Lower lobe of right lung (tissue), 2 donors: ENCODE data around the gene VASP. TPM values are rescaled to one million over a fixed set of nuclear protein-coding genes. Genes with fewer than 3 reads are reported as not detected.
A peak's percentile ranks its signal among the peaks of the same experiment; 100 is the strongest.

ENCODE experiments used
- ATAC-seq, 2 donors: fragments of 200-7000 bp; cut with Tn5 transposase; one replicate each; pipeline ENCODE4 v1.9.1; 2020 to 2022; ENCODE audit warnings: mild to moderate bottlenecking in 2 of 2, moderate library complexity in 2 of 2
- DNase-seq: peaks from one replicate; pipeline ENCODE4 v3.0.0-alpha.2; 2020
- H3K27ac ChIP-seq: fragments of 200-600 bp; one replicate; pipeline ENCODE4 v1.8.0; 2022
- H3K27me3 ChIP-seq: fragments of 200-600 bp; one replicate; pipeline ENCODE4 v1.8.0; 2022; ENCODE audit warnings: low read depth
- H3K36me3 ChIP-seq: fragments of 200-600 bp; one replicate; pipeline ENCODE4 v1.8.0; 2022; ENCODE audit warnings: mild to moderate bottlenecking
- H3K4me1 ChIP-seq: fragments of 200-600 bp; one replicate; pipeline ENCODE4 v1.8.0; 2022
- H3K4me3 ChIP-seq: fragments of 200-600 bp; one replicate; pipeline ENCODE4 v1.8.0; 2022; ENCODE audit warnings: mild to moderate bottlenecking
- H3K9me3 ChIP-seq: fragments of 200-600 bp; one replicate; pipeline ENCODE4 v1.8.0; 2022
- intact Hi-C: fragments of 100-400 bp; cut with DNase I; formaldehyde crosslinking; loops from one replicate; pipeline ENCODE4 v1.11.0; 2022
- long read RNA-seq: library from polyadenylated mRNA; unstranded; transcript quantifications from one replicate; pipeline ENCODE4 v2.0.0, GENCODE V29; 2021
- total RNA-seq: library from RNA; stranded (reverse); fragmentation: NEBNext Ultra II Directional; extraction: Animal tissue kit (Norgen Biotek cat#: 25700); gene quantifications from one replicate; pipeline ENCODE4 v1.2.1, GENCODE V29; 2021
- TF ChIP-seq, protein P1 (sequence below): fragments of 200-600 bp; IDR thresholded peaks from one replicate; pipeline ENCODE4 v1.8.0; 2022; ENCODE audit warnings: antibody characterized with exemption, mild to moderate bottlenecking
- donor health status: DM: no; HTN: yes; CAD: no; lungs with severe emphysema.

The VASP gene
- 190 TPM for total RNA-seq
- long read RNA-seq, transcript VASP-201 (13 exons, 2,305 nt), result major isoform, 71 of 200 reads
- long read RNA-seq, partial matches to known transcripts, result 78 of 200 reads
- long read RNA-seq, other reads (novel, unspliced or antisense), result 47 of 200 reads

DNA sequence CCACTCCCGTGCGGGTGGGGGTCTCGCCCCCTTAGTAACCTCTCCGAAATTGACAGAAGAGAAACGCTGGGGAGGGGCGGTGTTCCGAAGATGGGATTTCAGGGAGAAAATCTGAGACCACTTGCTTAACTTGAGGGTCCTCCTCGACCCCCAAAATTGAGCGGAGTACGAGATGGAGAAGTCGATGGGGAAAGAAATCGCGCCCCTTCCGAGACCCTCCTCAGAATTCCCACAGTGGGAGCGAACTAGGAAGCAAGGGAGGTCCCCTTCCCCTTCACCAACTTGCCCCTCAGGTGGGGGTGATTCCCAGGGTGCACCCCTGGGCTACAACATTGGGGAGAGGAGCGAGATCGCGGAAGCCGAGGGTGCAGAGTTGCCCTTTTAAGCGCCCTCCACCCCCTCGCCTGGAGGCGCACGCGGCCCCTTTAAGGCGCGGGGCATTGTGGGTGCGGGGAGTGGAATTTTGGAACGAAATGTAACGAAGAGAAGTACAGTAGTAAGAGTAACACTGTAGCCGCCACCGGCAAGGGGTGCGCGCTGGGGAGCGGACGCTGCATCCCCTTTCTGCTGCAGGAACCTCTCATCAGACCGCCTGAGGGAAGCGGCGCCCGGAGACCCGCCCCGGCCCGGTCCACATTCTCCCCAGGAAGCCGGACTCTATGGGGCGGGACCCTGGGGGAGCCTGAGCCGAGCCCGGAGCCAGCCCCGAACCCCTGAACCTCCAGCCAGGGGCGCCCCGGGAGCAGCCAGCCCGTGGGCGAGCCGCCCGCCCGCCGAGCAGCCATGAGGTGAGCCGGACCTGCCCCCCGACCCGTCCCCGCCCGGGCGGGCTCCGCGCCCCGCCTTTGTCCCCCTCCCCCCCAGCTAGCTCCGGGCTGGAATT lies at the start of gene VASP:
VASP (plus strand) TSS at position 491 of the 883 bp plus-strand sequence; CDS start at position 784, 293 bp downstream.
- H3K4me1 ChIP-seq, result peaks cover 18% of the 10 kb centered on the region
- H3K9me3 ChIP-seq, result no peaks in the 10 kb centered on the region
- TF ChIP-seq, protein P1, sequence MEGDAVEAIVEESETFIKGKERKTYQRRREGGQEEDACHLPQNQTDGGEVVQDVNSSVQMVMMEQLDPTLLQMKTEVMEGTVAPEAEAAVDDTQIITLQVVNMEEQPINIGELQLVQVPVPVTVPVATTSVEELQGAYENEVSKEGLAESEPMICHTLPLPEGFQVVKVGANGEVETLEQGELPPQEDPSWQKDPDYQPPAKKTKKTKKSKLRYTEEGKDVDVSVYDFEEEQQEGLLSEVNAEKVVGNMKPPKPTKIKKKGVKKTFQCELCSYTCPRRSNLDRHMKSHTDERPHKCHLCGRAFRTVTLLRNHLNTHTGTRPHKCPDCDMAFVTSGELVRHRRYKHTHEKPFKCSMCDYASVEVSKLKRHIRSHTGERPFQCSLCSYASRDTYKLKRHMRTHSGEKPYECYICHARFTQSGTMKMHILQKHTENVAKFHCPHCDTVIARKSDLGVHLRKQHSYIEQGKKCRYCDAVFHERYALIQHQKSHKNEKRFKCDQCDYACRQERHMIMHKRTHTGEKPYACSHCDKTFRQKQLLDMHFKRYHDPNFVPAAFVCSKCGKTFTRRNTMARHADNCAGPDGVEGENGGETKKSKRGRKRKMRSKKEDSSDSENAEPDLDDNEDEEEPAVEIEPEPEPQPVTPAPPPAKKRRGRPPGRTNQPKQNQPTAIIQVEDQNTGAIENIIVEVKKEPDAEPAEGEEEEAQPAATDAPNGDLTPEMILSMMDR, result no peak
- DNase-seq (peak; percentile 93), ATAC-seq (peak; percentile 89 to 91)
- intact Hi-C loops, result no loop called here
- H3K27ac ChIP-seq, result peak within 1 kb of the TSS; percentile 91
- peaks cover 6% of the 10 kb centered on the region for H3K36me3 ChIP-seq
- H3K4me3 ChIP-seq, result peak within 1 kb of the TSS; percentile 100
- no peaks in the 10 kb centered on the region for H3K27me3 ChIP-seq

DNA sequence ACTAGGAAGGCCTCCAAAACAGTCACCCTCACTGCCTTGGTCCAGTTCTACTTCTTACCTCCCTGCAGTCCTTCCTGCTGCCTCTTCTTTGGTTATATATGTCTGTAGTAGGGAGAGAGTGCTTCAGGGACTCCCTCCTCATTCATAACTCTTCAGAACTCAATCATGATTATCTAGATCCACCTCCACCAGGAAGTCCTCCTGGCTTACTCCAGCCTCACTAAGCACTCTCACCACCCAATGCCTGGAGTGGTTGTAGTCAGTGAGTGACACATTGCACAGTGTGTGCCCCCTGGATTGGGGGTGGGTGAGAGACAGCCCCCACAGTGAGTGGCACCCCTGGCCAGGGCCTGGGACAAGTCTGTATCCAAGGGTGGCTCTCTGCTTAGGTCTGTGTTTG lies 49.5 kb upstream of the VASP start:
- H3K36me3 ChIP-seq, result no peaks in the 10 kb centered on the region
- no peaks in the 10 kb centered on the region for H3K27me3 ChIP-seq
- intact Hi-C loops, result no loop called here
- TF ChIP-seq, protein P1, result no peak
- DNase-seq, result no peak
- ATAC-seq, result no peak
- H3K9me3 ChIP-seq, result no peaks in the 10 kb centered on the region
- H3K27ac ChIP-seq, result no peak overlapping the region
- H3K4me3 ChIP-seq, result no peak overlapping the region
- peaks cover 30% of the 10 kb centered on the region for H3K4me1 ChIP-seq

DNA sequence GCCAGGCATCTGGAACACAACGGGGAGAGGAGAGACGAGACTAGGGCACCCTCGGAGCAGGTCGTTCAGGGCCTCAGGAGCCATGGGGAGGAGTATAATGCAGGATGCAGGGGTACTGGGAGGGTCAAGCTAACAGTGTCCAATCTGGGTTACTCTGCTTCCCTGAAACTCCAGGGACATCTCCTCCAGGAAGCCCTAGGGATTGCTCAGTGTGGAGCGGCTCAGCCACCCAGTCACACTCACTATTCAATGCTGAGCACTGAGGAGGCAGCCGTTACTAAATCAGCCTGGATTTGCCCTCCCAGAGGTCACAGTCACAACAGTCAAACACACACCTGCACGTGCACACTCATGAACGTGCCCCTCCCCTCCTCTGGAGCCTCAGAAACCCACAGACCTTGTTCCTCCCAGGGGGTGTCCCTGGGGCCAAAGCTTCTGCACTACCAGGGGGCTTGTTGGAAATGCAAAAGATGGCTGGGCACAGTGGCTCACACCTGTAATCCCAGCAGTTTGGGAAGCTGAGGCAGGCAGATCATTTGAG lies 46.4 kb upstream of the VASP start:
- Histone ChIP-seq H3K36me3 (no peaks in the 10 kb centered on the region), H3K9me3 (no peaks in the 10 kb centered on the region), H3K27me3 (no peaks in the 10 kb centered on the region), H3K27ac (no peak overlapping the region), H3K4me1 (peaks cover 8% of the 10 kb centered on the region), H3K4me3 (no peak overlapping the region)
- TF ChIP-seq, protein P1, result no peak
- no peak for ATAC-seq
- intact Hi-C loops, result no loop called here
- no peak for DNase-seq

DNA sequence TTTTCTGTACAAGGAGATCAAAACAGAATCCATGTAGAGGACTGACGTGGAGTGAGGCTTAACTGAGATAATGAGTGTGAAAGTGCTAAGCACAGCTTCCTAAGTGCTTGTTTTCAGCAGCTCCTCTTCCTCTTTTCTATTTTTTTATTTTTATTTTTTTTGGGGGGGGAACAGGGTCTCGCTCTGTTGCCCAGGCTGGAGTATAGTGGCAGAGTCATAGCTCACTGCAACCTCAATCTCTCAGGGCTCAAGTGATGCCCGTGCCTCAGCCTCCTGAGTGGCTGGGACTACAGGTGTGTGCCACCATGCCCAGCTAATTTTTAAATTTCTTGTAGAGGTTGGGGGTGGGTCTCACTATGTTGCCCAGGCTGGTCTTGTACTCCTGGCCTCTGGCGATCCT lies 45.1 kb upstream of the VASP start:
- no peak overlapping the region for H3K27ac ChIP-seq
- ATAC-seq (no peak), DNase-seq (no peak)
- H3K36me3 ChIP-seq, result no peaks in the 10 kb centered on the region
- TF ChIP-seq, protein P1, result no peak
- intact Hi-C loops, result no loop called here
- peaks cover 4% of the 10 kb centered on the region for H3K4me1 ChIP-seq
- no peaks in the 10 kb centered on the region for H3K27me3 ChIP-seq
- H3K4me3 ChIP-seq, result no peak overlapping the region
- no peaks in the 10 kb centered on the region for H3K9me3 ChIP-seq

DNA sequence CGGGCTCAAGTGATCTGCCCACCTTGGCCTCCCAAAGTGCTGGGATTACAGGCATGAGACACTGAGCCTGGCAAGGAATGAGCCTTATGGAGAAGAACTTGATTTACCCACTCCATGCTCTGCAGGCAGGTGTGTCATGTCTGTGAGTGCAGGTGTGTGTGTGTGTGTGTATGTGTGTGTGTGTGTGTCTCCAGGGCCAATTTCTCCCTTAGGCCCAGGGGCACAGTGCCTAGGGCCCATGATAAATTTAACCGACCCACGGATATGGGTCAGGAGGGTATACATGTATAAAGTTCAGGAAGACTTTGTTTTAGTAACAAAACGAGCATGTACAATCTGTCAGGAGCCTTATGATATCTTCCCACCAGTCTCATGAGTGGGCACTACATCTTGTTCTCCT lies 44.0 kb upstream of the VASP start:
- Histone ChIP-seq H3K4me1 (peaks cover 12% of the 10 kb centered on the region), H3K36me3 (no peaks in the 10 kb centered on the region), H3K4me3 (no peak overlapping the region), H3K27ac (no peak overlapping the region), H3K27me3 (no peaks in the 10 kb centered on the region), H3K9me3 (no peaks in the 10 kb centered on the region)
- no peak for ATAC-seq
- DNase-seq, result no peak
- TF ChIP-seq, protein P1, result no peak
- intact Hi-C loops, result no loop called here
